Measurements from ENCODE around the gene FAM9C.
"Not testable (repeated sequence)": the region's sequence is repeated elsewhere in the genome, so short reads cannot be mapped to it uniquely, and the experiment has no call there.

FAM9C gene

GRCh38 chrX:13076176-13076961 lies 31.9 kb upstream of the FAM9C start:
- no peak for DNase-seq (ENCODE audit: low spot score)

GRCh38 chrX:13074297-13075262 lies 30.2 kb upstream of the FAM9C start:
- DNase-seq (ENCODE audit: low spot score) = no peak

- DNase-seq (ENCODE audit: low spot score) = no peak
These were observed 25.5 kb upstream of the FAM9C start for GRCh38 chrX:13069771-13070416.

- no peak for DNase-seq (ENCODE audit: low spot score)
These were observed 24.2 kb upstream of the FAM9C start for GRCh38 chrX:13068651-13069050.

DNA sequence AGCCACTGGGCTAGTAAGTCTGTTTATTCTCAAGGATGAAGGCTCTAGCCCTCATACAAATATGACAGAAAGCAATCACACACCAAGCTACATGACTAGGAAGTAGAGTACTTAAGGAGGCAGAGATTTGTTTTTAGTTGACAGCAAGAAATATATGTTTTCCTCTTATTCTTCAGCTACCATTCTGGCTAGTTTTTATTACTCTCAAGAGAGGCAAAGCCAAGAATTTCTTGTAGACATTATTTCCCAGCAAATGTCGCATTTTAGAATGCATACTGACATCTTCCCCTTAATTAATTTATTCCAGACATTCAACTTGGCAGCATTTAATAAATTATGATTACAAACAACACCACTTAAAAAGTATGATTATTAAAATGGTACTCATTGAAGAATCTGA lies 23.4 kb upstream of the FAM9C start:
- DNase-seq (ENCODE audit: low spot score) = no peak

- DNase-seq (ENCODE audit: low spot score) = no peak
These were observed 22.0 kb upstream of the FAM9C start for GRCh38 chrX:13066391-13066790.

- no peak for DNase-seq (ENCODE audit: low spot score)
These were observed 20.3 kb upstream of the FAM9C start for GRCh38 chrX:13064599-13065143.

DNA sequence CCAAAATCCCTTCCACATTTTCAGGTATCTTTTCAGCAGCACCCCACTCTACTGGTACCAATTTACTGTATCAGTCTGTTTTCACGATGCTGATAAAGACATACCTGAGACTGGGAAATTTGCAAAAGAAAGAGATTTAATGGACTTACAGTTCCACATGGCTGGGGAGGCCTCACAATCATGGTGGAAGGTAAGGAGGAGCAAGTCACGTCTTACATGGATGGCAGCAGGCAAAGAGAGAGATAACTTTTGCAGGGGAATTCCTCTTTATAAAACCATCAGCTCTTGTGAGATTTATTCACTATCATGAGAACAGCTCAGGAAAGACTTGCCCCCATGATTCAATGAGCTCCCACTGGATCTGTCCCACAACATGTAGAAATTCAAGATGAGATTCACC lies 18.7 kb upstream of the FAM9C start:
- DNase-seq (ENCODE audit: low spot score) = not testable (repeated sequence)

DNA sequence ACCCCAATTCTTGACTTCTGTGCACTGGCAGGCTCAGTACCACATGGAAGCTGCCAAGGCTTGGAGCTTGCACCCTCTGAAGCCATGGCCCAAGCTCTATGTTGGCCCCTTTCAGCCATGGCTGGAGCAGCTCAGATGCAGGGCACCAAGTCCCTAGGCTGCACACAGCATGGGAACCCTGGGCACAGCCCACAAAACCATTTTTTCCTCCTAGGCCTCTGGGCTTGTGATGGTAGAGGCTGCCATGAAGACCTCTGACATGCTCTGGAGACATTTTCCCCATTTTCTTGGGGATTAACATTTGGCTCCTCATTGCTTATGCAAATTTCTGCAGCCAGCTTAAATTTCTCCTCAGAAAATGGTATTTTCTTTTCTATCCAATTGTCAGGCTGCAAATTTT lies 17.9 kb upstream of the FAM9C start:
- DNase-seq (ENCODE audit: low spot score) = not testable (repeated sequence)

DNA sequence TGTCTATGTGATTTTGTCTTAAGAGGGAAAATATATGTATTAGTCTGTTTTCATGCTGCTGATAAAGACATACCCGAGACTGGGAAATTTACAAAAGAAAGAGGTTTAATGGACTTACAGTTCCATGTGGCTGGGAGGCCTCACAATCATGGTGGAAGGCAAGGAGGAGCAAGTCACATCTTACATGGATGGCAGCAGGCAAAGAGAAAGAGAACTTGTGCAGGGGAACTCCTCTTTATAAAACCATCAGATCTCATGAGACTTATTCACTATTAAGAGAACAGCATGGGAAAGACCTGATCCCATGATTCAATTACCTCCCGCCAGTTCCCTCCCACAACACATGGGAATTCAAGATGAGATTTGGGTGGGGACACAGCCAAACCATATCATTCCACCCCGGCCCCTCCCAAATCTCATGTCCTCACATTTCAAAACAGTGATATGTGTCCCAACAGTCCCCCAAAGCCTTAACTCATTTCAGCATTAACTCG lies 16.8 kb upstream of the FAM9C start:
- not testable (repeated sequence) for DNase-seq (ENCODE audit: low spot score)

- no peak for DNase-seq (ENCODE audit: low spot score)
These were observed 15.4 kb upstream of the FAM9C start for GRCh38 chrX:13059637-13060499.

DNA sequence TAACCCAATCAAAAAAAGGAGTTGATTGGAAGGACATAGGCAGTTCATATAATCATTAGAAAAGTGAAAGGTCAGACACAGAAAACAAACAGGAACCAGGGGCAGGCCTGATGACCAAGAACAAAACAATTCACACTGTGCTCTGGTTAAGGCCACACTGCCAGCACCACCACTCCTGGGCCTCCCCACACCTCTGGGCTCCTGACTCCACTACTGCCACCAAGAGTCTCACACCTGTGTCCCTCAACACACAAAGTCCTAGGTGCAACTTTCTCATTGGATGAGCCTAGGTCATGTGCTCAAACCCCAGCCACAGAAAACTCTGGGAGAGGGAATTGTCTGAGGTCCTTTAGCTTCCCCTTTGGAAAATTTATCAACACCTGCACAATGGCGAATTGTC lies 11.1 kb upstream of the FAM9C start:
- no peak for DNase-seq (ENCODE audit: low spot score)

DNA sequence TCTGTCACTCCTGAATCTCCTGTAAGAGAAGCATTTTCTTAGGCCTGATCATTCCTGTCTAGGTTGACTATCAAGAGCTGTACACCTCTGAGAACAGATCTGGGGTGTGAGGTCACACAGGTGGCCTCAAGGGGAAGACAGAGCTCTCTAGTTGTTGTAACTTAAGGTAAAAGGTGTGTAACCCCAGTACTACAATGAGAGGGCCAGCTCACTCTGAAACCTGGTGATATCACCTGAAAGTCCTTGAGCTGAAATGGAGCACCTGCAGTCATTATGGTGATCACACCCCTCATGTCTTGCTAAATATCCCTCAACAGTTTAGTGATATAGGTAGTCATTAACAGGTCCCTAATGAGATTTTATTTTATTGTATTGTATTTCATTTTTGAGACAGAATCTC lies 8.8 kb upstream of the FAM9C start:
- no peak for DNase-seq (ENCODE audit: low spot score)

DNA sequence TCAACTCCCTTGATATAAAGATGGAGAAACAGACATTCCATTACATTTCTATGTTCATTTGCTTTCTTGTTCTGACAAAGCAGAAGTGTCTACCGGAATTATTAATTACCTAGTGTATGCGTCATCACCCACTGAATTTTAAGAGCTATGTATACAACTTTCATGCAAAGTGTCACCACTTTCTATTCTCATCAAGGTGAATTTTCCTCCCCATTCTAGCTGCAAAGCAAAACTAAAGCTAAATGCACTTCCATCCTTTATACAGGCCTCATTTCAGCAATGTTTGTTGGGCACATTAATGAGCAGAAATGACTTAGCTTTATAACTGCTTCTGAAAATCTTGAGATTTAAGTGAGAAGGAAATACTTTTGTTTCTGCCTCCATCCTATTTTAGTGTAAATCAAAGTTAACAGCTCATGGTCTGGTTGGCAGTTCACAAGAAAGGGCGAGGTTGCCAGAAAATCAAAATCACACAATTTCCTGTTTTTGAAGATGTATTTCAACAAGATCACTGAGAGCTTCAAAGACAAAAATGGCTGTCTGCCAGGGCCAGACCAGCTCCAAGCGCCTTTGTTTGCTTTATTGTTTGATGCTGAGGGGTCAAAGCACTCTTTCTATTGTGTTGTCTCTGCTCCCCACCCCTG lies 7.2 kb upstream of the FAM9C start:
- no peak for DNase-seq (ENCODE audit: low spot score)

DNA sequence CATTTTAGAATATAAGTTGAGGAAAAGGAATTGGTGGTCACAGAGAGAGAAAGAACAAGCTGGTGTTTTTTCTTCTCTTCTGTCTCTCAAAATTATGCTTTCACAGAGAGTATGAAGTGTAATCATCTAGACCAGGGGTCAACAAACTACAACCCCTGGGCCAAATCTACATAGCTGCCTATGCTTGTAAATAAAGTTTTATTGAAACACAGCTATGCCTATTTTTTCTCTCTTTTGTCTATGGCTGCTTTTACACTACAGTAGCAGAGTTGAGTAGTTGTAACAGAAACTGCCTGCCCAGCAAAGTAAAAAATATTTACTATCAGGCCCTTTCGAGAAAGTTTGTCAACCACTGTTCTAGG lies 6.7 kb upstream of the FAM9C start:
- no peak for DNase-seq (ENCODE audit: low spot score)

GRCh38 chrX:13050151-13050550 lies 5.7 kb upstream of the FAM9C start:
- no peak for DNase-seq (ENCODE audit: low spot score)

- no peak for DNase-seq (ENCODE audit: low spot score)
These were observed 3.9 kb upstream of the FAM9C start for GRCh38 chrX:13048280-13048679.

DNA sequence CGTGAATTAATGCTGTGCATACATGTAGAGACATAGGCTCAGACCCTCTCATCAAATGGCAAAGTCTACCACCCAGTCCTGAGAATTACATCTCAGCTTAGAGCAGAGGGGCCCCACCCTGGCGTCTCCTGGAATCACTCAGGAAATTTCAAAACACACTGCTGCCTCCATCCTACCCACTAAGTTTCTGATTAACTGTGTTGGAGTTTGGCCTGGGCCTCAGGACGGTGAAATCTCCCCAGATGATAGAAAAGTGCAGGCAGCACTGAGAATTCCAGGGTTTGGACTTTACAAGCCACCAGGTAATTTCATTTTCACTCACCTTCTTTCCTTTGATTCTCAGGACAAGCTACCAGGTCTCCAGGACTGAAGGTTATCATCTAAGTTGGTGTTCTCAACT lies 3.3 kb upstream of the FAM9C start:
- DNase-seq (ENCODE audit: low spot score) = no peak

DNA sequence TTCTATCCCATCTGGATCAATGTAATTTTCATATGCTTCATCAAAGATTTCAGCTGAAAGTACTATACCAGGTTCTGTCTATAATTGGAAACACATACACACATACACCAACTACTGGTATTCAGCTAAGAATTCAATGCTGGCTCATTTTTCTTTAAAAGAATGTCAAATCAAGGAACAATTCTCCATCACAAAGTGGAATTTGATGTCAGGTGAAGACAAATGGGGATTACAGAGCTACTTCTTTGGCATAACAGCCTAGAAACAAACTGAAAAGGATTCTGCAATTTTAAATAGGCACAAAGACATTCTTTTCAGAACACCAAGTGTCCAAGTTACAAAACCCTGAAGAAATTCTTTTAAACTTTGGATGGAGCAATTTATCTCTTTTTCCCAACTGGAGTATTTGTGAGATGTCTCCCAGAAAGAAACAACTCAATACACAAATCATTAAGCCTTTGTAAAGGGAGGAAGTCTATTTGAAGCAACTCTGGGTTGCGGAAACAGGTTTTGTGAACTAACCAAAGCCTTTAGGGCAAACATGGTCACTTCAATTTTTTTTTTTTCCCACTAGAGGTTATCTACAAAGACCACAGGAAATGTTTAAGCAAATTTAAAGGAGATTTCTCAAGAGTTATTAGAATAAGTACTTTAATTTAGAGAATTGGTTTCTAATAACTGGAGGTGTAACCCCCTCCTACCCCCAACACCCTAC lies 1.9 kb upstream of the FAM9C start:
- no peak for DNase-seq (ENCODE audit: low spot score)

GRCh38 chrX:13043938-13044337 lies 482 bp downstream of the FAM9C start:
- no peak for DNase-seq (ENCODE audit: low spot score)
